ENCODE data around the gene FAM174C. TPM values are rescaled to one million over a fixed set of nuclear protein-coding genes. Genes with fewer than 3 reads are reported as not detected.
"Not testable (repeated sequence)": the region's sequence is repeated elsewhere in the genome, so short reads cannot be mapped to it uniquely, and the experiment has no call there.

Gene FAM174C
- total and polyA plus RNA-seq, 2 donors (not counting 3 experiments of a cell fraction or from before 2014, with no cell fraction given) = 46.7 to 83.9 TPM

GRCh38 chr19:1304197-1304924 is 29.0 kb downstream of the FAM174C start:
- ChIA-PET POLR2A (interaction anchor here (0.6 kb wide), 1 partner anchor 522 kb away, joined by 9 read pairs; no protein-coding TSS in a partner anchor), CTCF (interaction anchor here (1.0 to 1.6 kb wide), 2 partner anchors 8 to 12 kb away, joined by 4 to 7 read pairs; no protein-coding TSS in a partner anchor)
- dilution Hi-C loops (cut with MboI; ENCODE audit: extremely low pct_ligation_motif_present, low sequenced_read_pairs) (no loop called here), intact Hi-C loops (cut with micrococcal nuclease) (no loop called here)
- TF ChIP-seq MAX (IDR thresholded peaks at IDR 0.05; ENCODE audit: insufficient read depth, insufficient read length) (no peak), POLR2A (IDR thresholded peaks at IDR 0.05; ENCODE audit: low read depth, low read length) (no peak), JUN (IDR thresholded peaks at IDR 0.05; ENCODE audit: borderline replicate concordance, insufficient read depth, insufficient read length, low read depth) (no peak)
- Histone ChIP-seq H3K4me1 (ENCODE audit: control insufficient read depth, extremely low read depth, insufficient read depth, low read length) (no peaks in the 10 kb centered on the region), H3K4me3 (replicated peaks in 1 of 3; ENCODE audit: insufficient read depth in 1 of 3, low read depth in 1 of 3, low read length in 3 of 3) (no peak overlapping the region), H3K9me3 (replicated peaks; ENCODE audit: control insufficient read depth, insufficient read depth, low read length) (no peaks in the 10 kb centered on the region), H3K4me2 (ENCODE audit: insufficient read depth, low read length) (no peak overlapping the region), H3K79me2 (ENCODE audit: control insufficient read depth, insufficient read depth, low read length) (no peaks in the 10 kb centered on the region), H2AFZ (ENCODE audit: low read depth, low read length) (no peak overlapping the region), H3K36me3 (ENCODE audit: control insufficient read depth in 2 of 2, extremely low read depth in 1 of 2, insufficient read depth in 2 of 2, low read length in 2 of 2) (no peaks in the 10 kb centered on the region), H3K27me3 (ENCODE audit: control insufficient read depth in 2 of 2, insufficient read depth in 2 of 2, low read length in 2 of 2) (no peaks in the 10 kb centered on the region), H3K9ac (replicated peaks; ENCODE audit: extremely low read depth, insufficient read depth, low read length) (no peak overlapping the region), H3K9me1 (replicated peaks; ENCODE audit: control insufficient read depth, extremely low read depth, insufficient read depth, low read length) (no peaks in the 10 kb centered on the region), H3K27ac (ENCODE audit: insufficient read depth, low read depth, low read length) (no peak overlapping the region), H4K20me1 (replicated peaks; ENCODE audit: control insufficient read depth, extremely low read depth, insufficient read depth, low read length) (no peaks in the 10 kb centered on the region)
- no peak for FAIRE-seq
- no TSS peak for BruUV-seq (replicated peaks)
- DNase-seq (ENCODE audit: low read depth, low spot score) = no peak

GRCh38 chr19:1305354-1305753 is 30.0 kb downstream of the FAM174C start:
- H3K27ac ChIP-seq (ENCODE audit: insufficient read depth, low read depth, low read length); H3K4me3 ChIP-seq (replicated peaks in 1 of 3; ENCODE audit: insufficient read depth in 1 of 3, low read depth in 1 of 3, low read length in 3 of 3); CTCF ChIA-PET; H3K4me2 ChIP-seq (ENCODE audit: insufficient read depth, low read length); H3K9ac ChIP-seq (replicated peaks; ENCODE audit: extremely low read depth, insufficient read depth, low read length); BruUV-seq (replicated peaks); H3K27me3 ChIP-seq (ENCODE audit: control insufficient read depth in 2 of 2, insufficient read depth in 2 of 2, low read length in 2 of 2); H4K20me1 ChIP-seq (replicated peaks; ENCODE audit: control insufficient read depth, extremely low read depth, insufficient read depth, low read length); dilution Hi-C loops (cut with MboI; ENCODE audit: extremely low pct_ligation_motif_present, low sequenced_read_pairs); DNase-seq (ENCODE audit: low read depth, low spot score); H3K79me2 ChIP-seq (ENCODE audit: control insufficient read depth, insufficient read depth, low read length); FAIRE-seq; H3K36me3 ChIP-seq (ENCODE audit: control insufficient read depth in 2 of 2, extremely low read depth in 1 of 2, insufficient read depth in 2 of 2, low read length in 2 of 2); H3K4me1 ChIP-seq (ENCODE audit: control insufficient read depth, extremely low read depth, insufficient read depth, low read length); H3K9me1 ChIP-seq (replicated peaks; ENCODE audit: control insufficient read depth, extremely low read depth, insufficient read depth, low read length); H3K9me3 ChIP-seq (replicated peaks; ENCODE audit: control insufficient read depth, insufficient read depth, low read length); H2AFZ ChIP-seq (ENCODE audit: low read depth, low read length); intact Hi-C loops (cut with micrococcal nuclease): not testable (repeated sequence)
- POLR2A ChIA-PET = interaction anchor here (0.7 kb wide), 1 partner anchor 47 kb away, joined by 5 read pairs; no protein-coding TSS in a partner anchor
